Neural progenitor cell (in vitro differentiated cells): ENCODE data around the gene IL23R.

Experiments
- CTCF ChIP-seq: fragments of 200-600 bp; sonication (generic); IDR thresholded peaks from 2 replicates; pipeline ENCODE4 v1.5.1; 2017; ENCODE audit warnings: antibody characterized with exemption, mild to moderate bottlenecking
- EZH2phosphoT487 ChIP-seq: fragments of 200-600 bp; sonication (generic); IDR thresholded peaks from 2 replicates; pipeline ENCODE4 v1.6.1; 2017; ENCODE audit warnings: antibody characterized with exemption

DNA sequence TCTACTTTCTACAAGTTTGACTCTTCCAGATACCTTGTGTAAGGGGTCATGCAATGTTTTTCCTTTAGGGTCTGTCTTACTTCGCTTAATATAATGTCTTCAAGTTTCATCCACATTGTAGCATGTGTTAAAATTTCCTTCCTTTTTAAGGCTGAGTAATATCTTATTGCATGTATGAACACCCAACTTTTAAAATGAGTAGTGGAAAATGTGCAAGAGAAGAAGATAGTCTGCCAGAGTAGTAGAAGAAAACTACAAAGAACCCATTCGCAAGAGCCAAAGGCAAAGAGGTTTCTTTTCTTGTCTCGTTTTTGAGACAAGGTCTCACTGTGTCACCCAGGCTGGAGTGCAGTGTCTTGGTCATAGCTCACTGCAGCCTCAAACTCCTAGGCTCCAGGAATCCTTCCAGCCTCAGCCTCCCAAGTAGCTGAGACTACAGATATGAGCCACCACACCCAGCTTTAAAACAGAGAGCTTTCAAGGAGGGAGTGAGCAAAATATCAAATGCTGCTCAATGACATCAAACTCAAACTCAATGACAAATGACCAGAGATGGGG lies 9.4 kb downstream of the IL23R start:
- TF ChIP-seq CTCF (no peak), EZH2phosphoT487 (no peak)
